ENCODE data around the gene GPX4.

DNA sequence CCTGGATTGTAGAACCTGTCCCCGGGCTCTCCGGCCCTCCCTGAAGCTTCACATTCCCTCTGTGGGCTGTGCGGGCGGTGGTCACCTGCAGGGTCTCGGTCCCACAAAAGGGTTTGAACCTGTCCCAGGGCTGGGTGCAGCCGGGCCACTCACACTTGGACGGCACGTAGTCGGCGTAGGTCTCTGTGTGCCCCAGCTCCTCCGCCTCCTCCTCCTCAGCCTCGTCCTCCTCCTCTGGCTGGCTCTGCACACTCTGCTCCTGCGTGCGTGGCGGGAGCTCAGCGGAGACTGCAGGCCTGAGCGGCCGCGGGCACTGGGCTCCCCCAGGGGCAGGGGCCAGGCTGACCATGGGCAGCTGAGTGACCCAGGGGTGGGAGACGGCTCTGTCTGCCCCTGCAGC lies 19.6 kb downstream of the GPX4 start:
- TF ChIP-seq, protein P1, sequence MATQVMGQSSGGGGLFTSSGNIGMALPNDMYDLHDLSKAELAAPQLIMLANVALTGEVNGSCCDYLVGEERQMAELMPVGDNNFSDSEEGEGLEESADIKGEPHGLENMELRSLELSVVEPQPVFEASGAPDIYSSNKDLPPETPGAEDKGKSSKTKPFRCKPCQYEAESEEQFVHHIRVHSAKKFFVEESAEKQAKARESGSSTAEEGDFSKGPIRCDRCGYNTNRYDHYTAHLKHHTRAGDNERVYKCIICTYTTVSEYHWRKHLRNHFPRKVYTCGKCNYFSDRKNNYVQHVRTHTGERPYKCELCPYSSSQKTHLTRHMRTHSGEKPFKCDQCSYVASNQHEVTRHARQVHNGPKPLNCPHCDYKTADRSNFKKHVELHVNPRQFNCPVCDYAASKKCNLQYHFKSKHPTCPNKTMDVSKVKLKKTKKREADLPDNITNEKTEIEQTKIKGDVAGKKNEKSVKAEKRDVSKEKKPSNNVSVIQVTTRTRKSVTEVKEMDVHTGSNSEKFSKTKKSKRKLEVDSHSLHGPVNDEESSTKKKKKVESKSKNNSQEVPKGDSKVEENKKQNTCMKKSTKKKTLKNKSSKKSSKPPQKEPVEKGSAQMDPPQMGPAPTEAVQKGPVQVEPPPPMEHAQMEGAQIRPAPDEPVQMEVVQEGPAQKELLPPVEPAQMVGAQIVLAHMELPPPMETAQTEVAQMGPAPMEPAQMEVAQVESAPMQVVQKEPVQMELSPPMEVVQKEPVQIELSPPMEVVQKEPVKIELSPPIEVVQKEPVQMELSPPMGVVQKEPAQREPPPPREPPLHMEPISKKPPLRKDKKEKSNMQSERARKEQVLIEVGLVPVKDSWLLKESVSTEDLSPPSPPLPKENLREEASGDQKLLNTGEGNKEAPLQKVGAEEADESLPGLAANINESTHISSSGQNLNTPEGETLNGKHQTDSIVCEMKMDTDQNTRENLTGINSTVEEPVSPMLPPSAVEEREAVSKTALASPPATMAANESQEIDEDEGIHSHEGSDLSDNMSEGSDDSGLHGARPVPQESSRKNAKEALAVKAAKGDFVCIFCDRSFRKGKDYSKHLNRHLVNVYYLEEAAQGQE (IDR thresholded peaks at IDR 0.05; ENCODE audit: borderline replicate concordance): no peak
- TF ChIP-seq, protein P1 (CRISPR knock-in tag; IDR thresholded peaks at IDR 0.05; ENCODE audit: low read depth): no peak
- TF ChIP-seq, protein P2, sequence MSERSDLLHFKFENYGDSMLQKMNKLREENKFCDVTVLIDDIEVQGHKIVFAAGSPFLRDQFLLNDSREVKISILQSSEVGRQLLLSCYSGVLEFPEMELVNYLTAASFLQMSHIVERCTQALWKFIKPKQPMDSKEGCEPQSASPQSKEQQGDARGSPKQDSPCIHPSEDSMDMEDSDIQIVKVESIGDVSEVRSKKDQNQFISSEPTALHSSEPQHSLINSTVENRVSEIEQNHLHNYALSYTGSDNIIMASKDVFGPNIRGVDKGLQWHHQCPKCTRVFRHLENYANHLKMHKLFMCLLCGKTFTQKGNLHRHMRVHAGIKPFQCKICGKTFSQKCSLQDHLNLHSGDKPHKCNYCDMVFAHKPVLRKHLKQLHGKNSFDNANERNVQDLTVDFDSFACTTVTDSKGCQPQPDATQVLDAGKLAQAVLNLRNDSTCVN (CRISPR knock-in tag; IDR thresholded peaks at IDR 0.05): no peak
- TF ChIP-seq, protein P3, sequence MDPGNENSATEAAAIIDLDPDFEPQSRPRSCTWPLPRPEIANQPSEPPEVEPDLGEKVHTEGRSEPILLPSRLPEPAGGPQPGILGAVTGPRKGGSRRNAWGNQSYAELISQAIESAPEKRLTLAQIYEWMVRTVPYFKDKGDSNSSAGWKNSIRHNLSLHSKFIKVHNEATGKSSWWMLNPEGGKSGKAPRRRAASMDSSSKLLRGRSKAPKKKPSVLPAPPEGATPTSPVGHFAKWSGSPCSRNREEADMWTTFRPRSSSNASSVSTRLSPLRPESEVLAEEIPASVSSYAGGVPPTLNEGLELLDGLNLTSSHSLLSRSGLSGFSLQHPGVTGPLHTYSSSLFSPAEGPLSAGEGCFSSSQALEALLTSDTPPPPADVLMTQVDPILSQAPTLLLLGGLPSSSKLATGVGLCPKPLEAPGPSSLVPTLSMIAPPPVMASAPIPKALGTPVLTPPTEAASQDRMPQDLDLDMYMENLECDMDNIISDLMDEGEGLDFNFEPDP (CRISPR knock-in tag; IDR thresholded peaks at IDR 0.05): no peak
- TF ChIP-seq GABPA (tag; conservative IDR thresholded peaks at IDR 0.05; ENCODE audit: low read depth) (no peak), ZNF780A (CRISPR knock-in tag; IDR thresholded peaks at IDR 0.05) (no peak), TBL1XR1 (IDR thresholded peaks at IDR 0.05; ENCODE audit: low read length in 2 of 2) (no peak), SREBF2 (CRISPR knock-in tag; IDR thresholded peaks at IDR 0.05) (no peak)
- TF ChIP-seq, protein P4, sequence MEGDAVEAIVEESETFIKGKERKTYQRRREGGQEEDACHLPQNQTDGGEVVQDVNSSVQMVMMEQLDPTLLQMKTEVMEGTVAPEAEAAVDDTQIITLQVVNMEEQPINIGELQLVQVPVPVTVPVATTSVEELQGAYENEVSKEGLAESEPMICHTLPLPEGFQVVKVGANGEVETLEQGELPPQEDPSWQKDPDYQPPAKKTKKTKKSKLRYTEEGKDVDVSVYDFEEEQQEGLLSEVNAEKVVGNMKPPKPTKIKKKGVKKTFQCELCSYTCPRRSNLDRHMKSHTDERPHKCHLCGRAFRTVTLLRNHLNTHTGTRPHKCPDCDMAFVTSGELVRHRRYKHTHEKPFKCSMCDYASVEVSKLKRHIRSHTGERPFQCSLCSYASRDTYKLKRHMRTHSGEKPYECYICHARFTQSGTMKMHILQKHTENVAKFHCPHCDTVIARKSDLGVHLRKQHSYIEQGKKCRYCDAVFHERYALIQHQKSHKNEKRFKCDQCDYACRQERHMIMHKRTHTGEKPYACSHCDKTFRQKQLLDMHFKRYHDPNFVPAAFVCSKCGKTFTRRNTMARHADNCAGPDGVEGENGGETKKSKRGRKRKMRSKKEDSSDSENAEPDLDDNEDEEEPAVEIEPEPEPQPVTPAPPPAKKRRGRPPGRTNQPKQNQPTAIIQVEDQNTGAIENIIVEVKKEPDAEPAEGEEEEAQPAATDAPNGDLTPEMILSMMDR (IDR thresholded peaks at IDR 0.05 in 2 of 3, conservative IDR thresholded peaks at IDR 0.05 in 1 of 3; ENCODE audit: insufficient read depth in 2 of 3, low read depth in 1 of 3, low read length in 3 of 3): no peak
